Endodermal cell (in vitro differentiated cells): ENCODE data around the gene GRIP2. TPM values are rescaled to one million over a fixed set of nuclear protein-coding genes. Genes with fewer than 3 reads are reported as not detected.

Experiments
- DNase-seq: peaks from one replicate; pipeline ENCODE4 v3.0.0-alpha.2; 2017
- H3K27ac ChIP-seq: 2 replicates; pipeline ENCODE4 v1.5.1; 2013; ENCODE audit warnings: mild to moderate bottlenecking, low read depth, low read length, moderate library complexity
- H3K27me3 ChIP-seq: 2 replicates; pipeline ENCODE4 v1.6.1; 2013; ENCODE audit warnings: mild to moderate bottlenecking, low read length, moderate library complexity; ENCODE audit not compliant: insufficient read depth, control insufficient read depth, poor library complexity, severe bottlenecking
- H3K36me3 ChIP-seq: 2 replicates; pipeline ENCODE4 v1.7.0; 2013; ENCODE audit warnings: mild to moderate bottlenecking, low read length, moderate library complexity; ENCODE audit not compliant: control insufficient read depth, insufficient read depth
- H3K4me1 ChIP-seq: one replicate; pipeline ENCODE4 v1.7.0; 2013; ENCODE audit warnings: low read length; ENCODE audit not compliant: control insufficient read depth, insufficient read depth
- H3K4me3 ChIP-seq: 2 replicates; pipeline ENCODE4 v1.5.1; 2013; ENCODE audit warnings: mild to moderate bottlenecking, low read length, moderate library complexity
- H3K9ac ChIP-seq: 2 replicates; pipeline ENCODE4 v1.6.1; 2013; ENCODE audit warnings: mild to moderate bottlenecking, low read length, moderate library complexity; ENCODE audit not compliant: poor library complexity, severe bottlenecking; ENCODE audit errors: extremely low read depth
- H3K9me3 ChIP-seq: 2 replicates; pipeline ENCODE4 v1.6.1; 2013; ENCODE audit warnings: mild to moderate bottlenecking, low read length, moderate library complexity; ENCODE audit not compliant: control insufficient read depth
- H3K27ac Mint-ChIP-seq: 2 replicates; pipeline ENCODE4 v1.8.0; 2020; ENCODE audit warnings: mixed read lengths
- H3K27me3 Mint-ChIP-seq: 2 replicates; pipeline ENCODE4 v1.8.0; 2021; ENCODE audit warnings: mild to moderate bottlenecking, mixed read lengths; ENCODE audit not compliant: insufficient read depth
- H3K36me3 Mint-ChIP-seq: 2 replicates; pipeline ENCODE4 v1.8.0; 2020; ENCODE audit warnings: low read depth, mixed read lengths
- H3K4me1 Mint-ChIP-seq: 2 replicates; pipeline ENCODE4 v1.8.0; 2020; ENCODE audit warnings: mixed read lengths
- H3K4me3 Mint-ChIP-seq: 2 replicates; pipeline ENCODE4 v1.8.0; 2020; ENCODE audit warnings: mild to moderate bottlenecking, moderate library complexity, mixed read lengths
- H3K9me3 Mint-ChIP-seq: 2 replicates; pipeline ENCODE4 v1.8.0; 2020; ENCODE audit warnings: mild to moderate bottlenecking, mixed read lengths
- CTCF ChIP-seq: fragments of 200-600 bp; sonication (generic); conservative IDR thresholded peaks from 2 replicates; pipeline ENCODE4 v1.5.0; 2021; ENCODE audit warnings: antibody characterized with exemption, mild to moderate bottlenecking
- WGBS, 2 experiments: methylation state at CpG; one replicate each; pipeline versions ENCODE4 v1.1.5 to v1.1.7; 2013; ENCODE audit warnings: missing lambda C conversion rate in 2 of 2, mixed read lengths in 1 of 2; ENCODE audit not compliant: insufficient coverage in 1 of 2, insufficient read length in 1 of 2; 5-methylcytosine and 5-hydroxymethylcytosine counted together
- total RNA-seq, 2 donors: library from RNA; stranded (reverse); fragmentation: NEBNext Ultra II Directional in 1 of 2; extraction: Animal tissue kit (Norgen Biotek cat#: 25700) in 1 of 2; gene quantifications; 2 replicates in 1 of 2; 3 replicates in 1 of 2; pipeline ENCODE4 v1.2.1, GENCODE V29; 2021

Gene GRIP2
- total RNA-seq, 2 donors from 2014 or later = 2.0 to 2.2 TPM

DNA sequence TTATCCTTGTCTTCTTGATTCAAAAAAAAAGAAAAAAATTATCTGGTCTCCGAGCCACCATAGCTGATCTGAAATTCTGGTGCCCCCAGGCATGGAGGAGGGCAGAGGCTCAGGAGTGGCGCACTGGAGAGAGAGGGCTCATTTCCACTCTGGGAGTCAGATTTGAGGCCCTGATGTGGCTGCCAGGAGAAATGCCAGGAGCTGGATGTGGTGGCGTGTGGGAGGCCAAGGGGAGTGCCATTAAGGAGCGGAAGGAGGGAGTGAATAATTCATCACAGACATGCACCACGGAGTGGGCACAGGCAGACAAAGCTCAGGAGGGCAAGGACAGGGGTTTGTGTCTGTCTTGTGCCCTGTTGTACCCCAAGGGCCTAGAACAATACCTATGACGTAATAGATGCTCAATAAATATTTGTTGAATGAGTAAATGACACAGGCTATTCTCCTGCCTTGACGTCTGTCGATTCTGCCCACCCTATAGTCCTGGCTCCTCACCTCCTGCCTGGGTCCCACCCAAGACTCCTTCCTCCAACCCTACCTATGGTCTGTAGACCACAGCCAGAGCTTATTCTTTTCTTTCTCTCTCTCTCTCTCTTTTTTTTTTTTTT, 12.0 kb upstream of the GRIP2 start:
- H3K4me3 Mint-ChIP-seq = no peak overlapping the region
- no peak for TF ChIP-seq CTCF
- 90 to 92% methylated on average over 6 to 8 of the region's 8 CpGs for WGBS, 2 experiments
- Histone ChIP-seq H3K27me3 (peaks cover 9% of the 10 kb centered on the region), H3K4me3 (no peak overlapping the region), H3K4me1 (no peaks in the 10 kb centered on the region), H3K36me3 (no peaks in the 10 kb centered on the region), H3K9ac (no peak overlapping the region), H3K27ac (no peak overlapping the region), H3K9me3 (no peaks in the 10 kb centered on the region)
- H3K36me3 Mint-ChIP-seq = no peaks in the 10 kb centered on the region
- H3K9me3 Mint-ChIP-seq = no peaks in the 10 kb centered on the region
- no peaks in the 10 kb centered on the region for H3K4me1 Mint-ChIP-seq
- DNase-seq = no peak
- H3K27me3 Mint-ChIP-seq = peaks cover 2% of the 10 kb centered on the region
- no peak overlapping the region for H3K27ac Mint-ChIP-seq

GRCh38 chr3:14550651-14551611, 10.8 kb upstream of the GRIP2 start:
- Histone ChIP-seq H3K4me3 (no peak overlapping the region), H3K27me3 (peaks cover 9% of the 10 kb centered on the region), H3K36me3 (no peaks in the 10 kb centered on the region), H3K27ac (no peak overlapping the region), H3K9ac (no peak overlapping the region), H3K4me1 (no peaks in the 10 kb centered on the region), H3K9me3 (no peaks in the 10 kb centered on the region)
- no peaks in the 10 kb centered on the region for H3K4me1 Mint-ChIP-seq
- no peaks in the 10 kb centered on the region for H3K9me3 Mint-ChIP-seq
- no peak overlapping the region for H3K4me3 Mint-ChIP-seq
- no peak for TF ChIP-seq CTCF
- H3K27ac Mint-ChIP-seq = no peak overlapping the region
- 87 to 91% methylated on average over 9 to 24 of the region's 24 CpGs for WGBS, 2 experiments
- H3K27me3 Mint-ChIP-seq = peaks cover 2% of the 10 kb centered on the region
- no peak for DNase-seq
- H3K36me3 Mint-ChIP-seq = no peaks in the 10 kb centered on the region

GRCh38 chr3:14550181-14550580, 10.0 kb upstream of the GRIP2 start:
- Mint-ChIP-seq H3K27me3 (no peaks in the 10 kb centered on the region), H3K27ac (no peak overlapping the region)
- WGBS, 2 experiments = 80 to 94% methylated on average over 5 to 6 of the region's 6 CpGs

More at GRCh38 chr3:14550181-14550580, 10.0 kb upstream of the GRIP2 start:
- H3K4me3 Mint-ChIP-seq = no peak overlapping the region
- TF ChIP-seq CTCF = no peak
- Histone ChIP-seq H3K36me3 (no peaks in the 10 kb centered on the region), H3K27ac (no peak overlapping the region), H3K9ac (no peak overlapping the region), H3K4me1 (no peaks in the 10 kb centered on the region), H3K4me3 (no peak overlapping the region), H3K27me3 (peaks cover 9% of the 10 kb centered on the region), H3K9me3 (no peaks in the 10 kb centered on the region)
- H3K4me1 Mint-ChIP-seq = no peaks in the 10 kb centered on the region
- H3K9me3 Mint-ChIP-seq = no peaks in the 10 kb centered on the region
- no peak for DNase-seq
- no peaks in the 10 kb centered on the region for H3K36me3 Mint-ChIP-seq
